Coronary artery (tissue), 2 donors: ENCODE data around the gene KRT4.

Source experiments
- DNase-seq: peaks from one replicate; pipeline ENCODE4 v3.0.0-alpha.2; 2017; ENCODE audit warnings: low spot score
- H3K27ac ChIP-seq, 2 donors: fragments of 200-600 bp; sonication (generic); one replicate each; pipeline ENCODE4 v1.5.1; 2016 to 2019
- H3K4me3 ChIP-seq: fragments of 200-600 bp; sonication (generic); 2 replicates; pipeline ENCODE4 v1.5.1; 2016; ENCODE audit warnings: mild to moderate bottlenecking, moderate library complexity
- CTCF ChIP-seq: fragments of 200-600 bp; sonication (generic); IDR thresholded peaks from one replicate; pipeline ENCODE4 v1.5.1; 2019; ENCODE audit warnings: antibody characterized with exemption

Gene KRT4

GRCh38 chr12:52817003-52817698, 3.2 kb upstream of the KRT4 start:
- Histone ChIP-seq H3K4me3 (no peak overlapping the region), H3K27ac (no peak overlapping the region)
- no peak for TF ChIP-seq CTCF
- no peak for DNase-seq

- TF ChIP-seq CTCF: no peak
- no peak for DNase-seq
- no peak overlapping the region for H3K4me3 ChIP-seq
- no peak overlapping the region for H3K27ac ChIP-seq
These were observed 2.0 kb upstream of the KRT4 start for GRCh38 chr12:52815676-52816588.

- DNase-seq: no peak
- H3K4me3 ChIP-seq: no peak overlapping the region
- no peak overlapping the region for H3K27ac ChIP-seq
- TF ChIP-seq CTCF: no peak
These were observed 1.2 kb upstream of the KRT4 start for GRCh38 chr12:52815161-52815560.

- no peak for TF ChIP-seq CTCF
- no peak overlapping the region for H3K27ac ChIP-seq
- DNase-seq: no peak
- H3K4me3 ChIP-seq: no peak overlapping the region
These were observed 817 bp upstream of the KRT4 start for GRCh38 chr12:52814710-52815155.

GRCh38 chr12:52813203-52813819, 605 bp downstream of the KRT4 start:
- Histone ChIP-seq H3K4me3 (no peak overlapping the region), H3K27ac (no peak overlapping the region)
- DNase-seq: no peak
- TF ChIP-seq CTCF: no peak

- TF ChIP-seq CTCF: no peak
- no peak for DNase-seq
- no peak overlapping the region for H3K27ac ChIP-seq
- H3K4me3 ChIP-seq: no peak overlapping the region
These were observed 1.2 kb downstream of the KRT4 start for GRCh38 chr12:52812749-52813148.
